PC-3 (cell line): Measurements from ENCODE around the gene KIF25. TPM values are rescaled to one million over a fixed set of nuclear protein-coding genes. Genes with fewer than 3 reads are reported as not detected.

Source experiments
- ATAC-seq: fragments of 200-7000 bp; cut with Tn5 transposase; 2 replicates; pipeline ENCODE4 v1.9.1; 2020; ENCODE audit warnings: mild to moderate bottlenecking, moderate library complexity
- BruUV-seq: library from RNA; stranded (reverse); fragments of 400-500 nt; replicated peaks from 2 replicates; lab custom pipeline; 2021; lab: Mats Ljungman, UMichigan
- CTCF ChIA-PET: fragments of 300-600 bp; sonication (Branson Sonifier 250); formaldehyde crosslinking; loops from one replicate; lab custom pipeline; 2022; ENCODE audit warnings: antibody characterized with exemption; lab: Charles Lee
- POLR2A ChIA-PET: fragments of 300-600 bp; sonication (Branson Sonifier 250); formaldehyde crosslinking; loops from one replicate; lab custom pipeline; 2022; ENCODE audit warnings: antibody characterized with exemption; ENCODE audit not compliant: unreplicated experiment; lab: Charles Lee
- DNase-seq: peaks from one replicate; pipeline ENCODE4 v3.0.0-alpha.2; 2015
- H2AFZ ChIP-seq: fragments of 300-600 bp; sonication (generic); 2 replicates; pipeline ENCODE4 v1.6.0; 2016; ENCODE audit warnings: antibody characterized with exemption, low read length
- H3F3A ChIP-seq: fragments of 300-600 bp; sonication (generic); one replicate; pipeline ENCODE4 v1.6.0; 2017; ENCODE audit warnings: antibody characterized with exemption, low read length, control low read depth, mild to moderate bottlenecking; ENCODE audit not compliant: unreplicated experiment
- H3K27ac ChIP-seq: fragments of 300-600 bp; sonication (generic); 2 replicates; pipeline ENCODE4 v1.5.1; 2016; ENCODE audit warnings: mild to moderate bottlenecking, low read length
- H3K27me3 ChIP-seq: fragments of 300-600 bp; sonication (generic); 2 replicates; pipeline ENCODE4 v1.6.1; 2016; ENCODE audit warnings: low read length, mixed read lengths
- H3K36me3 ChIP-seq: fragments of 300-600 bp; sonication (generic); 2 replicates; pipeline ENCODE4 v1.6.1; 2016; ENCODE audit warnings: low read depth, mixed run types, low read length, mixed read lengths
- H3K4me1 ChIP-seq: fragments of 300-600 bp; sonication (generic); 2 replicates; pipeline ENCODE4 v1.5.1; 2016; ENCODE audit warnings: low read length; ENCODE audit not compliant: insufficient read depth
- H3K4me2 ChIP-seq: fragments of 300-600 bp; sonication (generic); 2 replicates; pipeline ENCODE4 v1.6.0; 2016; ENCODE audit warnings: low read length
- H3K4me3 ChIP-seq: fragments of 300-600 bp; sonication (generic); 2 replicates; pipeline ENCODE4 v1.5.1; 2016; ENCODE audit warnings: mild to moderate bottlenecking, low read length, mixed read lengths
- H3K79me2 ChIP-seq: fragments of 300-600 bp; sonication (generic); 2 replicates; pipeline ENCODE4 v1.6.1; 2017; ENCODE audit warnings: low read length, mixed read lengths
- H3K9ac ChIP-seq: fragments of 300-600 bp; sonication (generic); 2 replicates; pipeline ENCODE4 v1.6.0; 2016; ENCODE audit warnings: mild to moderate bottlenecking, low read length
- H3K9me2 ChIP-seq: fragments of 300-600 bp; sonication (generic); replicated peaks from 2 replicates; pipeline ENCODE4 v1.6.1; 2016; ENCODE audit warnings: mixed run types, low read length, mixed read lengths
- H3K9me3 ChIP-seq: fragments of 300-600 bp; sonication (generic); 2 replicates; pipeline ENCODE4 v1.6.1; 2016; ENCODE audit warnings: low read length, mixed read lengths
- H4K20me1 ChIP-seq: fragments of 300-600 bp; sonication (generic); 2 replicates; pipeline ENCODE4 v1.6.1; 2016; ENCODE audit warnings: low read length, mixed read lengths
- CTCF ChIP-seq: fragments of 300-600 bp; sonication (generic); conservative IDR thresholded peaks from 2 replicates; pipeline ENCODE4 v1.5.1; 2017; ENCODE audit warnings: antibody characterized with exemption, low read depth, mild to moderate bottlenecking, low read length
- EZH2 ChIP-seq: fragments of 300-600 bp; sonication (generic); IDR thresholded peaks from one replicate; pipeline ENCODE4 v1.6.1; 2017; ENCODE audit warnings: antibody characterized with exemption, mild to moderate bottlenecking, low read length; ENCODE audit not compliant: unreplicated experiment
- EZH2phosphoT487 ChIP-seq: fragments of 300-600 bp; sonication (generic); IDR thresholded peaks from 2 replicates; pipeline ENCODE4 v1.6.1; 2018; ENCODE audit warnings: mild to moderate bottlenecking, antibody characterized with exemption, low read length, borderline replicate concordance
- intact Hi-C: fragments of 100-400 bp; cut with micrococcal nuclease; formaldehyde crosslinking; loops from 2 replicates; pipeline ENCODE4 v1.9.0; 2023
- total RNA-seq: library from RNA; depleted of rRNA; stranded (reverse); fragments of >200 nt; gene quantifications from 2 replicates; pipeline ENCODE4 v1.2.3, GENCODE V29; 2014

KIF25 gene
- total RNA-seq, 1 experiment from 2014 or later: not detected

DNA sequence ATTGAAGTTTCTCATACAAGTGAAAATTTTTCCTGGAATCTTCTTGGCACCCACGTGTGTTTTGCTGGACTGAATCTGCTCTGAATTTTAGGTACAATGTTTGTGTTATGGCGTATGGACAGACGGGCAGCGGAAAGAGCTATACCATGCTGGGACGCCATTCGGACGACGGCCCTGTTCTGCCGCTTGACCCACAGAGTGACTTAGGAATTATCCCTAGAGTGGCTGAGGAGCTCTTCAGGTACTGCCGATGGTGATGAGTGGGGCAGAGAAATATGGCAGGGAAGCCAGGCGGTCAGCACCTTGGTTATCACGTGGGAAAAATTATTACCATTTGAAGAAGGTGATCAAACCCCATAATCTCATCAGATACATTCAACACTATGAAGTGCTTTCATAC, 36.3 kb downstream of the KIF25 start:
- Histone ChIP-seq H3K79me2 (no peaks in the 10 kb centered on the region), H3K4me2 (no peak overlapping the region), H3K9me3 (no peaks in the 10 kb centered on the region), H3F3A (no peaks in the 10 kb centered on the region), H3K27me3 (no peaks in the 10 kb centered on the region), H3K9me2 (no peaks in the 10 kb centered on the region), H3K4me1 (peaks cover 11% of the 10 kb centered on the region; the same call in 1 of the 2 replicates), H4K20me1 (no peaks in the 10 kb centered on the region), H3K4me3 (no peak overlapping the region), H3K9ac (no peak overlapping the region), H3K27ac (no peak overlapping the region), H2AFZ (no peak overlapping the region), H3K36me3 (no peaks in the 10 kb centered on the region)
- intact Hi-C loops: no loop called here
- DNase-seq (no peak), ATAC-seq (no peak)
- ChIA-PET POLR2A (no interaction called here), CTCF (no interaction called here)
- BruUV-seq: no TSS peak
- TF ChIP-seq EZH2phosphoT487 (no peak), EZH2 (no peak), CTCF (no peak)

DNA sequence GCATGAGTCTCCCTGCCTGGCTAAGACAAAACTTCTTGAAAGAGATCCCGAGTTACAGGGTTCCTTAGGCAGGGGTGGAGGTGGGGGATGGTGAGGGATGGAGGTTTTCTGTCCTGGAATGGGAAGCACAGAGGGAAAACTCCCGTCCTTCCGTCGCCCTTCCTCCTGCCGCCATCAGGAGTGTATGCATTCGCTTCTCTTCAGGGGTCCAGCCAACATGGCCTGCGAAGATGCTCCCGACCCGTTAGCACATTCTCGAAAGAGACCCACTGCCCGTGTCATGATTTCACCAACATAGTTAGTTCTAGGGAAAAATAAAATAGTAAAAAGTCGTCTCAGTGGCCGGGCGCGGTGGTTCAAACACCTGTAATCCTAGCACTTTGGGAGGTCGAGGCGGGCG, 37.1 kb downstream of the KIF25 start:
- ATAC-seq: no peak
- Histone ChIP-seq H3K4me1 (peaks cover 11% of the 10 kb centered on the region; the same call in 1 of the 2 replicates), H3K9me3 (0 out of 2 replicates have a peak, but pooled peaks cover 4% of the 10 kb centered on the region), H4K20me1 (no peaks in the 10 kb centered on the region), H3K9me2 (no peaks in the 10 kb centered on the region), H3K9ac (no peak overlapping the region), H3K27me3 (no peaks in the 10 kb centered on the region), H3F3A (no peaks in the 10 kb centered on the region), H2AFZ (no peak overlapping the region), H3K4me3 (no peak overlapping the region), H3K36me3 (no peaks in the 10 kb centered on the region), H3K79me2 (no peaks in the 10 kb centered on the region), H3K4me2 (no peak overlapping the region), H3K27ac (no peak overlapping the region)
- CTCF ChIA-PET: no interaction called here
- DNase-seq: no peak
- no TSS peak for BruUV-seq
- intact Hi-C loops: no loop called here
- POLR2A ChIA-PET: no interaction called here
- no peak for TF ChIP-seq CTCF
- no peak for TF ChIP-seq EZH2
- no peak for TF ChIP-seq EZH2phosphoT487

- Histone ChIP-seq H3K9me3 (0 out of 2 replicates have a peak, but pooled peaks cover 7% of the 10 kb centered on the region), H3K36me3 (no peaks in the 10 kb centered on the region), H3K27ac (peak overlapping the region; percentile 50), H3K9me2 (no peaks in the 10 kb centered on the region), H3K79me2 (no peaks in the 10 kb centered on the region), H3K4me3 (peak overlapping the region; percentile 68), H3F3A (no peaks in the 10 kb centered on the region), H3K4me2 (peak overlapping the region; percentile 93), H4K20me1 (no peaks in the 10 kb centered on the region), H3K4me1 (peaks cover 11% of the 10 kb centered on the region; the same call in 1 of the 2 replicates), H3K27me3 (no peaks in the 10 kb centered on the region), H3K9ac (peak overlapping the region; percentile 49), H2AFZ (peak overlapping the region; percentile 68)
- no TSS peak for BruUV-seq
- intact Hi-C loops: loop anchor here (5.0 kb wide), 1 partner anchor 83 kb away; no protein-coding TSS in a partner anchor
- DNase-seq: peak; percentile 48
- TF ChIP-seq CTCF (no peak), EZH2phosphoT487 (no peak), EZH2 (no peak)
- ChIA-PET POLR2A (no interaction called here), CTCF (no interaction called here)
- peak; percentile 50 for ATAC-seq
These were observed 37.7 kb downstream of the KIF25 start for GRCh38 chr6:168035098-168035660.
